ENCODE data around the gene RAB40B.

RAB40B gene

DNA sequence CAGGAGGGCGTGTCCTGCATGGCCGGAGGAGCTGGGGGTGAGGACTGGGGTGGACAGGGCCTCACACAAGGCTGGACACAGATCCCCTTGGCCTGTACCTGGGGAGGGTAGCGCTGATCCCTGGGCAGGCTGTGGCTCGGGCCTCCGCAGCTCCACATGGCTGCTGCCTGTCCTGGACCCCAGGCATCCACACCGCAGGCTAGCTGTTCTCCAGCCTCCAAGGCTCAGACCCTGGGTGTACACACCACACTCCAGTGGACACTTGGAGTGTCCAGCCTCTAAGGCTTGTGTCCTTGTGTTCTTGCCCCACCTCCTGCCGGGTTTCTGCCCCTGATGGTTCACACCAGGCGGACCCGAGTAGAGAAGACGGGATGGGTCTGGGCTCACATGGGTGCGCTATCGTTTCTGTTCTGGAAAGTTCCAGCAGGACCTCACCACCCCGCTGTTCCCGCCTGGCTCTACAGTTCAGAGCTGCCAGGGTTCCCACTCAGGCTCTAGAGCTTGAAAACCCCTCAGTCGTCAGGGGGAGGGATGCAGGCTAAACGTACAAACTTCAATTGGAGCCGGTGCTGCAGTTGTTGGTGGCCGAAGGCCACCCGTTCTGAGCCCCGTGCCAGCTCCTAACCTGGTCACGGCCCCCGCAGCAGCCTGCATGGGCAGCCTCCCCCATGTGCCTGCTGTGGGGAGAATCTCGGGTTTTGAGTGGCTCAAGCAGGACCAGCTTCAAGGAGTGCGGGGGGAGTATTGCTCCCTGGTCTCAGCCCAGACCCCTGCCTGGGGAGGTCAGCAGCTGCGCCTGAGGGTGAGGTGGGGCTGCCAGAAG, 11.4 kb upstream of the RAB40B start:
- no peak for TF ChIP-seq CTCF (IDR thresholded peaks at IDR 0.05; ENCODE audit: insufficient read depth, missing control alignments)
- DNase-seq (ENCODE audit: insufficient read length, low spot score) = no peak
- no peak for FAIRE-seq

GRCh38 chr17:82709024-82709675, 10.7 kb upstream of the RAB40B start:
- no peak for DNase-seq (ENCODE audit: insufficient read length, low spot score)
- TF ChIP-seq CTCF (IDR thresholded peaks at IDR 0.05; ENCODE audit: insufficient read depth, missing control alignments) = no peak
- no peak for FAIRE-seq

GRCh38 chr17:82705756-82706155, 7.3 kb upstream of the RAB40B start:
- no peak for DNase-seq (ENCODE audit: insufficient read length, low spot score)
- no peak for FAIRE-seq
- no peak for TF ChIP-seq CTCF (IDR thresholded peaks at IDR 0.05; ENCODE audit: insufficient read depth, missing control alignments)

DNA sequence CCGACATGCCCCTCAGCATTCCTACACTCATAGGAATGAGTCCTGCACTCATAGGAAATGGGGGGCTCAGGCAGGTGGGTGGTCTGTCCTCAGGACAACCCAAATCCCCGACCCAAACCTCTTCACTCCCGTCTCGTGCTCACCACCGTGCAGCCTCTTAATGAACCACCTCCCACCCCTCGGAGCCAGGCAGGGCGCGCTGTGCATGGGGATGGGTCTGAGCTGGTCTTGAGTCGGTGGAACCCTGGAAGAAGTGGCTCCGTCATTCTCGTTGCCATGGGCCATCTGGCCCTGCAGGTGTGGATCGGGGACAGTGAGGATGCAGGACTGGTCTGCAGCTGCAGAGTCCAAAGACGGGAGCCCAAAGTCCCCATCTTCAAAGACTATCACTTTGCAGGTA, 6.4 kb upstream of the RAB40B start:
- no peak for DNase-seq (ENCODE audit: insufficient read length, low spot score)
- no peak for FAIRE-seq
- no peak for TF ChIP-seq CTCF (IDR thresholded peaks at IDR 0.05; ENCODE audit: insufficient read depth, missing control alignments)

- FAIRE-seq = no peak
- TF ChIP-seq CTCF (IDR thresholded peaks at IDR 0.05; ENCODE audit: insufficient read depth, missing control alignments) = no peak
- DNase-seq (ENCODE audit: insufficient read length, low spot score) = no peak
Measured at GRCh38 chr17:82703935-82704865, 5.7 kb upstream of the RAB40B start.

DNA sequence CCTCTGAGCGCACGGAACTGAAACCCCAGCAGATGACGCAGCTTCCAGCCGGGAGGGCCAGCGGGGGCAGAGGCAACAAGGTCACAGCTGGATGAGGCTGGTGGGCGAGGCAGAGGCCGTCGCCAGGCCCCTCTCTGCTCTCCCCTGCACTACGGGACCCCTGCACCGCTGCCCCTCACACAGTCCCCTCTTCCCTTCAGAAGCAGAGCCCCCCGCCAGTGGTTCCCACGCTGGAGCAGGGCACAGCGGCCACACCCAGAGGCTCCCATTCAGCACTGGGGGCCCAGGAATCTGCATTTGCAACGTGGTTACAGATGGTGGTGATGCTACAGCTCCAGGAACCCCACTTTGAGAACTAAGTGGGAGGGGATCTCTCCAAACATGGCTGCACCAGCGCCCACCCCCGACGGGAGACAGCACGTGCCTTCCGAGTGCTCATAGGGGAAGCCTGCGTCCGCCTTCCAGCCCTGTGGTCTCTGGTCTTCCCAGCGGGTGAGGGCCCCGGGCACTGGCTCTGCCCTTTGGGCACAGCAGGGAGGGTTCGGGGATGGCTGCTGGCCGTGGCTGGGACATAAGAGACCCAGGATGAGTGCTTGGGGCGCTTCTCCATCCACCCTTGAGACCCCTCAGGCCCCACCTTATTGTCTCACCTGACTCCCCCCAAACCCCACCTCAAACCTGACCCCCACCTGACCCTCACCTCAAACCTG, 4.7 kb upstream of the RAB40B start:
- no peak for DNase-seq (ENCODE audit: insufficient read length, low spot score)
- no peak for FAIRE-seq
- TF ChIP-seq CTCF (IDR thresholded peaks at IDR 0.05; ENCODE audit: insufficient read depth, missing control alignments) = no peak
